Measurements from ENCODE around the gene GP1BA.

The GP1BA gene

GRCh38 chr17:4950746-4951204, 18.7 kb downstream of the GP1BA start, which contains the start of gene ENO3:
TSS of gene ENO3 (plus strand) at chr17:4951119. CDS start at chr17:4951830, 711 bp downstream.
- DNase-seq (ENCODE audit: low spot score): peak; percentile 35

- peak; percentile 28 for DNase-seq (ENCODE audit: low spot score)
Observed at GRCh38 chr17:4951486-4951885, 19.4 kb downstream of the GP1BA start.

DNA sequence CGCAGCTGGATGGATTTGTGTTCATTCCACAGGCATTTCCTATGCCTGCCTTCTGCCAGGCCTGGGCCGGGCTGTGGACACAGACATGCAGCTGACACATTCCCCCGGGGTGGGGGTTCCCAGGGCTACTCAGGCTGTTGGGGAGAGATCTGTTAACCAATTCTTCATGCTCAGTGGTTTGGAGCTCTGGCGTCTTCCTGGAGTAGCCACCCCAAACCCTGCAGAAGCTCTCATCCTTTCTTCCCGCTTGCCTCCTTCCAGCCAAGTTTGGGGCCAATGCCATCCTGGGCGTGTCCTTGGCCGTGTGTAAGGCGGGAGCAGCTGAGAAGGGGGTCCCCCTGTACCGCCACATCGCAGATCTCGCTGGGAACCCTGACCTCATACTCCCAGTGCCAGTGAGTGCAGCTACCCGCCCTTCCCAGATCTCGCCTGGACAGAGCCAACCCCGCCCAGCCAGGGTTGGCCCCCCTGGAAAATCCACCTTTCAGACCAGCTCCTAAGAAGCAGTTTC, 21.4 kb downstream of the GP1BA start:
- no peak for DNase-seq (ENCODE audit: low spot score)

DNA sequence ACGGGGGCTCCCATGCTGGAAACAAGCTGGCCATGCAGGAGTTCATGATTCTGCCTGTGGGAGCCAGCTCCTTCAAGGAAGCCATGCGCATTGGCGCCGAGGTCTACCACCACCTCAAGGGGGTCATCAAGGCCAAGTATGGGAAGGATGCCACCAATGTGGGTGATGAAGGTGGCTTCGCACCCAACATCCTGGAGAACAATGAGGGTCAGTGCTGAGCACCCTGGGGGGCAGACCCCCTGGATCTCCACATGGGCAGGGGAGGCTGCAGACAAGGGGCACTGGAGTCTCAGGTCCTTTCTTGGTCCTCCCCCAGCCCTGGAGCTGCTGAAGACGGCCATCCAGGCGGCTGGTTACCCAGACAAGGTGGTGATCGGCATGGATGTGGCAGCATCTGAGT, 23.0 kb downstream of the GP1BA start:
- DNase-seq (ENCODE audit: low spot score): no peak

GRCh38 chr17:4956493-4957061, 24.5 kb downstream of the GP1BA start:
- DNase-seq (ENCODE audit: low spot score): no peak

DNA sequence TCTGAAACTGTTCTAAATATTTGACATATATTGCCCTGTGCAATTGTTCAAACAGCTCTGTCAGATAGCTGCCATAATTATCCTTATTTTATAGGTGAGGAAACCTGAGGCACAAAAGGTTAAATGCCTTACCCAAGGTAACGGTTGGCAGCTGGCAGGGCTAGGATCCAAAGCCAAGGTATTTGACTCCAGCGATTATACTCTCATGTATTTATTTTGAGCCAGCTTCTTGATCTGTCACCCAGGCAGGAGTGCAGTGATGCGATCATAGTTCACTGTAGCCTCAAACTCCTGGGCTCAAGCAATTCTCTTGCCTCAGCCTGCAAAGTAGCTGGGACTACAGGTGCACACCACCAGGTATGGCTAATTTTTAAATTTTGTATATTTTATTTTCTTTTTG, 26.0 kb downstream of the GP1BA start:
- DNase-seq (ENCODE audit: low spot score): no peak

GRCh38 chr17:4959261-4959965, 27.3 kb downstream of the GP1BA start:
- no peak for DNase-seq (ENCODE audit: low spot score)

GRCh38 chr17:4960279-4960922, 28.3 kb downstream of the GP1BA start:
- DNase-seq (ENCODE audit: low spot score): no peak

DNA sequence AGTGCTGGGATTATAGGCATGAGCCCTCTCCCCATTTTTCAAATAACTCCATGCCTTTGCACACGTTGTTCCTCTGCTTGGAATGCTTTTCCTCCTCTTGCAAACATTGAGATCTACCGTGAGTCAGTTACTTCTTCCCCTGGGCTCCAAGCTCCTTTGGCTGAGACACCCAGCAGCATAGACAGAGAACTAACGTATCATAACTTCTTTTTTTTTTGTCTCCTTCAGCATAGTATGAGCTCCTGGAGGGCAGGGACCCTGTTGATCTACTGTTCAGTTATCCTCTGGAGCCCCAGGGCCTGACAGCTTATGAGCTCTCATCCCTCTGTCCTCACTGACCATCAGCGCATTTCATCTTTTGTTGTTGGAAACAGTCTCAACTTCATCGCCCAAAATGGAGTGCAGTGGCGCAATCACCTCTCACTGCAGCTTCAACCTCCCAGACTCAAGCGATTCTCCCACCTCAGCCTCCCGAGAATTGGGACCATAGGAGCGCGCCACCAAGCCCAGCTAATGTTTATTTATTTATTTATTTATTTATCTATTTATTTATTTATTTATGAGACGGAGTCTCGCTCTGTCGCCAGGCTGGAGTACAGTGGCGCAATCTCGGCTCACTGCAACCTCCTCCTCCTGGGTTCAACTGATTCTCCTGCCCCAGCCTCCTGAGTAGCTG, 33.4 kb downstream of the GP1BA start:
- no peak for DNase-seq (ENCODE audit: low spot score)

GRCh38 chr17:4966844-4967538, 34.9 kb downstream of the GP1BA start:
- DNase-seq (ENCODE audit: low spot score): peak; percentile 100

GRCh38 chr17:4967539-4968485, 35.7 kb downstream of the GP1BA start, which contains the start of gene SPAG7:
TSS of gene SPAG7 (minus strand) at chr17:4967817. CDS start at chr17:4967804, 13 bp downstream.
- peak; percentile 98 for DNase-seq (ENCODE audit: low spot score)

GRCh38 chr17:4968486-4969046, 36.5 kb downstream of the GP1BA start:
- DNase-seq (ENCODE audit: low spot score): no peak

DNA sequence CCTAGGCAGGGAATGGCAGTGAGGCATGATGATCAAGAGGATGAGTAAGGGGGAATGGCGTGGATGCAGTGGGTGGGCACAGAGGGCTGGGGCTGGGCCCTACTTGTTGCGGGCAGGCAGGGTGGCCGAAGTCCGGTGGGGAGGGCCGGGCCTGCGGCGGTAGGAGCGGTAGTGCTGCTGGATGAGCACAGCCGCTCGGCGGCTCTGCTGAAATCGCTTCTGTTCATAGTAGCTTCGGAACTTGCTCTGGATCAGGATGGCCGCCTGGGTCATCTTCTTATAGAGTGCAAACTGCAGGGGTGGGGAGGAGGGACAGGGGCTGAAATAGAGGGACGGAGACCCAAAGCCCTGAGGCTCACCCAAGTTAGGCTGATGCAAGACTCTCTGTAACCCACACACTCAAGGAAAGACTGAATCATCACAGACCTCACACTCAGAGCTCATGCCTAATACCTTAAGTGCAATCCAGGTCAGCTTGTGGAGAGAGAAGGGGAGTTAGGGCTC, 37.0 kb downstream of the GP1BA start:
- no peak for DNase-seq (ENCODE audit: low spot score)

GRCh38 chr17:4969551-4970173, 37.6 kb downstream of the GP1BA start:
- DNase-seq (ENCODE audit: low spot score): no peak

GRCh38 chr17:4970273-4970672, 38.2 kb downstream of the GP1BA start:
- no peak for DNase-seq (ENCODE audit: low spot score)

DNA sequence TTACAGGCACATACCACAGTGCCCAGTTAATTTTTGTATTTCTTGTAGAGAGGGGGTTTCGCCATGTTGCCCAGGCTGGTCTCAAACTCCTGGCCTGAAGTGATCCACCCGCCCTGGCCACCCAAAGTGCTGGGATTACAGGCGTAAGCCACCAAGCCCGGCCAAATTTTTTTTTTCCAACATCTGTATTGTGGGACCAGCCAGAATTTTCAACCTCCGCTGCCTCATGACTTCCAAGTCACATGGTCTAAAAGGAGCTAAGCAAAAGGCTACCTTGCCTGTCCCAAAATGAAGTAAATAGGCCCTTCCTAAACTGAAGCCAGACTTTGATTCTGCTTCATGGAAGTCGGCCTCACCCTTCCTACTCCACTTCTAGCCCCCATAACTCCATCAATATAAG, 39.7 kb downstream of the GP1BA start:
- DNase-seq (ENCODE audit: low spot score): no peak

DNA sequence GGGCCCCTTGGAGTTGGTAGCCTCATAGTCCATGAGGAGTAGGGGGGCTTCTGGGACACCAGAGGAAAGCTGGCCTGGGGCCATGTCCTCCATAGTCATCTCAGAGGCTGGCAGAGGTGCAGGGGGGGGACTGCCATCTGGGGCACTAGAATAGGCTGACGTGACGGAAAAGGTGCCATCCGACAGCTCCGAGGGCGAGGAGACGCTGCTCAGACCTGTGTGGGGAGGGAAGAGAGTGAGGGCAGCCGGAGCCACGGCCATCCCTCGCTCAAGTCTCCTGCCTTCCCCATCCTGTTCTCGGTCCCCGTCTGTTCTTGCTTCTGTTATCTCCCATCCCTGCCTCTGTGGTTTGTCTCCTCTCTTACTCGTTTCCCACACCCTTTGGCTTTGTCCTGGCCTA, 40.2 kb downstream of the GP1BA start:
- no peak for DNase-seq (ENCODE audit: low spot score)

DNA sequence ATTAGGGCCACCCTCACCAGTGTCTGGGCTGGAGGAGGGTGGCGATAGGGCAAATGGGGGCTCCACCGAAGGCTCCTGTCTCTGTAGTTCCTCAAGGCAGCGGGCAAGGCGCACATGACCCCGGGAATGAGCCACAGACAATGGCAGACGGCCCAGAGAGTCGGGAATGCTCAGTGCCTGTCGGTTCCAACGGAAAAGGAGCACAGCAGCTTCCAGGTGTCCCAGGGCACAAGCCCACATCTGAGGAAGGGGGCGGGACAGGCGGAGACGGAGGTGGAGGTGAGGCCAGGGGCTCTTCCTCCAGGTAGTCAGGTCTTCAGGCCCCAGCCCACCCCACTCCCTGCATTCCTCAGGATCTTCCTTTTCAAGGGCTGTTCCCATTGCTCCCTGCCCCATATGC, 40.7 kb downstream of the GP1BA start:
- no peak for DNase-seq (ENCODE audit: low spot score)

DNA sequence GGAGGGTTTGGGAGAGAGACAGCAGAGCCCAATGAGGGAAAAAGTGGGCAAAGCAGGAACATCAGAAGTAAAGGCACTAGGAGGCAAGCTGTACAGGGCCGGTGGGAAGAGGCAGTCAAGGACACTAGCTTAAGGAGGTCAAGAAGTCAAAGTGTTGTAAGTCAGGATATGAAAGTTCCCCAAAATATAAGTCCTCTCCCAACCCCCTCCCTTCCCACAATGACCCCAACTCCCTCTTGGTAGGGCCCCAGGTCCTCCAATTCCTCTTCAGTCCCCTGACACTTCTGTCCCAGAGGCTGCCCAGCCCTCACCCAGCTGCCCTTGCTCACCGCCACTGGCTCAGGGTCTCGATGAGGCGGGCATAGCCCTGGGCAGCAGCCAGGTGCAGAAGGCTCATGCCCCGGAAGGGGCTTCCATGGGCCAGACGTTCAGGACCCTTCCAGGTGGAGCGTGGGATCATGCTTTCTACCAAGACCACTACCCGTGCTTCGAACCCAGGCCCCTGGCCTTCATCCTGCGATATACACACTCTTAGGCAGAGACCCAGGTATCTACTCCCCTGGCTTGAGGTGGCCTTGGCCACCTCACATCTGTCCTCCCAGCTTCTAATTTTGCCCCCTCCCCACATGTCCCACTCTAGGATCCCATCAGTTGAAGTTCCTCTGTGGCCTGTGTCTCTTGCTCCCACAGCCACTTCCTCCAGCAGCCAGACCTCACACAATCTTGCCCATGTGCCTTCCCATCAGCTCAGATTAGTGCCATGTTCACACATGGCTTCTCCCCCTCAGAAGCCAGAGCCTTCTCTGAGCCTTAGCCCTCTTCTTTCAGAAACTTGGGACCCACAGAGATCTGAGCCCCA, 41.4 kb downstream of the GP1BA start:
- DNase-seq (ENCODE audit: low spot score): no peak
